GM19351 (cell line): ENCODE results near the gene OR52N5.

ENCODE experiments used
- ATAC-seq: cut with Tn5 transposase; IDR thresholded peaks from one replicate; pipeline ENCODE4 v1.9.1; 2021; ENCODE audit warnings: mild to moderate bottlenecking, moderate library complexity; ENCODE audit not compliant: unreplicated experiment

OR52N5 gene

GRCh38 chr11:5783255-5783654, at the start of gene OR52N5:
Gene OR52N5, minus strand, starts transcription at chr11:5783355. Its CDS starts 4,721 bp downstream, at chr11:5778634.
- ATAC-seq = no peak

GRCh38 chr11:5831196-5831829, 48.2 kb upstream of the OR52N5 start:
- no peak for ATAC-seq

- peak; percentile 57 for ATAC-seq
Measured at GRCh38 chr11:5818245-5818886, 35.2 kb upstream of the OR52N5 start.

GRCh38 chr11:5815534-5815933, 32.4 kb upstream of the OR52N5 start:
- ATAC-seq = peak; percentile 55

- no peak for ATAC-seq
Measured at GRCh38 chr11:5809905-5810795, 27.0 kb upstream of the OR52N5 start.

GRCh38 chr11:5809122-5809519, 26.0 kb upstream of the OR52N5 start:
- peak; percentile 38 for ATAC-seq

GRCh38 chr11:5808500-5809121, 25.5 kb upstream of the OR52N5 start, which contains the start of gene OR52N2:
Gene OR52N2, plus strand, starts transcription at chr11:5808924. Its CDS starts 11,412 bp downstream, at chr11:5820336.
- ATAC-seq = peak; percentile 96

GRCh38 chr11:5807580-5807979, 24.4 kb upstream of the OR52N5 start:
- no peak for ATAC-seq

GRCh38 chr11:5803982-5804381, 20.8 kb upstream of the OR52N5 start:
- ATAC-seq = no peak

GRCh38 chr11:5796541-5796940, 13.4 kb upstream of the OR52N5 start:
- ATAC-seq = no peak

- no peak for ATAC-seq
Measured at GRCh38 chr11:5791165-5791564, 8.0 kb upstream of the OR52N5 start, which contains the start of gene OR52N1. Gene OR52N1, minus strand, starts transcription at chr11:5791265. Its CDS starts 2,449 bp downstream, at chr11:5788816.

- ATAC-seq = no peak
Measured at GRCh38 chr11:5767056-5767455, 16.1 kb downstream of the OR52N5 start.

- no peak for ATAC-seq
Measured at GRCh38 chr11:5753943-5754342, 29.2 kb downstream of the OR52N5 start, which contains the start of gene OR52N4. Gene OR52N4, plus strand, starts transcription at chr11:5754243. Its CDS starts 498 bp downstream, at chr11:5754741.

- ATAC-seq = no peak
Measured at GRCh38 chr11:5749836-5750235, 33.3 kb downstream of the OR52N5 start.

- no peak for ATAC-seq
Measured at GRCh38 chr11:5746614-5747013, 36.5 kb downstream of the OR52N5 start.

GRCh38 chr11:5738431-5738830, 44.7 kb downstream of the OR52N5 start:
- ATAC-seq = no peak

GRCh38 chr11:5737670-5738392, 45.3 kb downstream of the OR52N5 start:
- no peak for ATAC-seq

GRCh38 chr11:5737091-5737490, 46.1 kb downstream of the OR52N5 start:
- ATAC-seq = no peak

GRCh38 chr11:5736396-5736795, 46.8 kb downstream of the OR52N5 start, which contains the start of gene OR56B1:
Gene OR56B1, plus strand, starts transcription at chr11:5736448. Its CDS starts 69 bp downstream, at chr11:5736517.
- ATAC-seq = no peak

GRCh38 chr11:5727691-5728090, 55.5 kb downstream of the OR52N5 start:
- no peak for ATAC-seq
